Mesenchymal stem cell (in vitro differentiated cells and primary cell): ENCODE measurements around the gene UBR7.

Experiments
- DNase-seq: peaks from one replicate; pipeline ENCODE4 v3.0.0-alpha.2; 2013
- H2AFZ ChIP-seq: one replicate; pipeline ENCODE4 v1.6.1; 2013; ENCODE audit warnings: low read depth, mild to moderate bottlenecking, control low read depth, inconsistent platforms, low read length, moderate library complexity
- H2AK5ac ChIP-seq: 2 replicates; pipeline ENCODE4 v1.6.1; 2013; ENCODE audit warnings: low read length, moderate library complexity, mild to moderate bottlenecking, inconsistent platforms; ENCODE audit not compliant: severe bottlenecking
- H2BK120ac ChIP-seq: one replicate; pipeline ENCODE4 v1.6.1; 2013; ENCODE audit warnings: low read depth, mild to moderate bottlenecking, inconsistent platforms, low read length, moderate library complexity
- H2BK12ac ChIP-seq, 2 experiments: one replicate each; pipeline ENCODE4 v1.6.1; 2013; ENCODE audit warnings: inconsistent platforms in 2 of 2, low read length in 2 of 2, mild to moderate bottlenecking in 2 of 2, moderate library complexity in 2 of 2, control low read depth in 1 of 2
- H2BK15ac ChIP-seq: one replicate; pipeline ENCODE4 v1.6.1; 2013; ENCODE audit warnings: mild to moderate bottlenecking, low read depth, inconsistent platforms; ENCODE audit not compliant: poor library complexity, severe bottlenecking
- H2BK5ac ChIP-seq: 2 replicates; pipeline ENCODE4 v1.6.1; 2013; ENCODE audit warnings: low read depth, mild to moderate bottlenecking, low read length, control low read depth, inconsistent platforms; ENCODE audit not compliant: poor library complexity, severe bottlenecking
- H3K14ac ChIP-seq, 2 experiments: one replicate each; pipeline ENCODE4 v1.6.1; 2013; ENCODE audit warnings: inconsistent platforms in 2 of 2, low read length in 2 of 2, control low read depth in 1 of 2, mild to moderate bottlenecking in 1 of 2, moderate library complexity in 1 of 2
- H3K18ac ChIP-seq, 2 experiments: one replicate each; pipeline ENCODE4 v1.6.1; 2013; ENCODE audit warnings: inconsistent platforms in 2 of 2, low read length in 2 of 2, control low read depth in 1 of 2, low read depth in 1 of 2, mild to moderate bottlenecking in 1 of 2
- H3K23ac ChIP-seq, 2 experiments: one replicate each; pipeline ENCODE4 v1.6.1; 2013; ENCODE audit warnings: inconsistent platforms in 2 of 2, low read length in 2 of 2, mild to moderate bottlenecking in 2 of 2, moderate library complexity in 2 of 2, control low read depth in 1 of 2
- H3K27ac ChIP-seq: 2 replicates; pipeline ENCODE4 v1.5.1; 2013; ENCODE audit warnings: mild to moderate bottlenecking, moderate library complexity, low read length, control low read depth, inconsistent platforms; ENCODE audit not compliant: poor library complexity, severe bottlenecking
- H3K27me3 ChIP-seq, 2 experiments: 2 replicates each; pipeline versions ENCODE4 v1.6.1 to v1.7.0; 2013; ENCODE audit warnings: low read length in 2 of 2, mild to moderate bottlenecking in 2 of 2, moderate library complexity in 2 of 2, control low read depth in 1 of 2, inconsistent platforms in 1 of 2; ENCODE audit not compliant: control insufficient read depth in 1 of 2, insufficient read depth in 1 of 2
- H3K36me3 ChIP-seq, 2 experiments: 2 replicates each; pipeline versions ENCODE4 v1.6.1 to v1.7.0; 2013; ENCODE audit warnings: low read length in 2 of 2, control low read depth in 1 of 2, inconsistent platforms in 1 of 2, low read depth in 1 of 2, mild to moderate bottlenecking in 1 of 2; ENCODE audit not compliant: insufficient read depth in 2 of 2, control insufficient read depth in 1 of 2
- H3K4ac ChIP-seq, 2 experiments: one replicate each; pipeline ENCODE4 v1.6.1; 2013; ENCODE audit warnings: inconsistent platforms in 2 of 2, low read length in 2 of 2, mild to moderate bottlenecking in 2 of 2, moderate library complexity in 2 of 2, control low read depth in 1 of 2, low read depth in 1 of 2
- H3K4me1 ChIP-seq: 2 replicates; pipeline ENCODE4 v1.6.1; 2013; ENCODE audit warnings: low read depth, low read length, control low read depth; ENCODE audit not compliant: control insufficient read depth, insufficient read depth
- H3K4me2 ChIP-seq: 2 replicates; pipeline ENCODE4 v1.6.1; 2013; ENCODE audit warnings: low read length, mild to moderate bottlenecking, inconsistent platforms; ENCODE audit not compliant: poor library complexity, severe bottlenecking
- H3K4me3 ChIP-seq, 2 experiments: 2 replicates each; pipeline versions ENCODE4 v1.5.1 to v1.7.0; 2013; ENCODE audit warnings: low read length in 2 of 2, mild to moderate bottlenecking in 2 of 2, control low read depth in 1 of 2, low read depth in 1 of 2; ENCODE audit not compliant: insufficient read depth in 1 of 2
- H3K79me1 ChIP-seq: replicated peaks from 2 replicates; pipeline ENCODE4 v1.6.1; 2013; ENCODE audit warnings: mild to moderate bottlenecking, control low read depth, low read length, inconsistent platforms; ENCODE audit not compliant: poor library complexity, severe bottlenecking
- H3K9ac ChIP-seq: 2 replicates; pipeline ENCODE4 v1.7.0; 2013; ENCODE audit warnings: mild to moderate bottlenecking, low read length, moderate library complexity
- H3K9me3 ChIP-seq: 2 replicates; pipeline ENCODE4 v1.7.0; 2013; ENCODE audit warnings: mild to moderate bottlenecking, low read length; ENCODE audit not compliant: control insufficient read depth
- H4K8ac ChIP-seq: one replicate; pipeline ENCODE4 v1.6.1; 2013; ENCODE audit warnings: inconsistent platforms, mild to moderate bottlenecking, low read length, moderate library complexity
- H4K91ac ChIP-seq: one replicate; pipeline ENCODE4 v1.6.1; 2013; ENCODE audit warnings: mild to moderate bottlenecking, low read length, inconsistent platforms
- WGBS: methylation state at CpG from one replicate; pipeline ENCODE4 v1.1.7; 2013; ENCODE audit warnings: mixed read lengths; 5-methylcytosine and 5-hydroxymethylcytosine counted together

The UBR7 gene

DNA sequence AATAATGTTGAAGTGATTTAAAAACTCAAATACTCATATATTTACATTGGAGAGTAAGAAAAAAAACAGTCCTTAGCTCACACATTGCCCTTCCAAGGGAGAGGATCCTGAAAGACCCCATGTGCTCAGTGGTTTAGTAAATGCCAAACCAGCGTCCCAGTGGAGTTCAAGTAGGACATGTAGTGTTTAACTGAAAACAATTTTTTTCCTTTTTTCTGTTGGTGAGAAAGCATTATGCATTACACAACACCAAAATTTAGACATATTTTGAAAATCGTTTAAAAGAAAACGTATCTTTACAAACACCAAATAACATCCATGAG is 33.6 kb downstream of the UBR7 start:
- WGBS = 36% methylated on average over 3 of the region's 3 CpGs
- H3K4me1 ChIP-seq = peaks cover 14% of the 10 kb centered on the region

GRCh38 chr14:93245764-93246420 is 38.8 kb downstream of the UBR7 start:
- Histone ChIP-seq H2BK5ac (no peak overlapping the region), H3K9ac (no peak overlapping the region), H2AFZ (no peak overlapping the region), H3K9me3 (no peaks in the 10 kb centered on the region), H3K14ac (no peak overlapping the region), H3K18ac (no peak overlapping the region), H3K27me3 (no peaks in the 10 kb centered on the region), H3K27ac (no peak overlapping the region), H3K4ac (no peak overlapping the region), H3K4me1 (peaks cover 7% of the 10 kb centered on the region), H3K36me3 (peaks cover 41 to 88% of the 10 kb centered on the region in 2 experiments), H3K4me2 (no peak overlapping the region), H3K23ac (no peak overlapping the region), H3K4me3 (no peak overlapping the region), H2BK15ac (no peak overlapping the region), H2BK120ac (no peak overlapping the region), H2BK12ac (no peak overlapping the region), H2AK5ac (no peak overlapping the region), H4K8ac (no peak overlapping the region), H3K79me1 (peaks cover 27% of the 10 kb centered on the region), H4K91ac (no peak overlapping the region)
- no peak for DNase-seq
- WGBS = 94% methylated on average over 9 of the region's 10 CpGs

More for the DNA sequence above, 33.6 kb downstream of the UBR7 start:
- Histone ChIP-seq H2BK15ac (no peak overlapping the region), H3K4me2 (peak overlapping the region; percentile 13), H2BK5ac (peak overlapping the region; percentile 79), H3K23ac (no peak overlapping the region), H2BK120ac (no peak overlapping the region), H2BK12ac (no peak overlapping the region), H4K91ac (no peak overlapping the region), H3K9ac (no peak overlapping the region), H3K27me3 (no peaks in the 10 kb centered on the region), H3K27ac (peak overlapping the region; percentile 94), H3K18ac (no peak overlapping the region), H3K14ac (no peak overlapping the region), H3K79me1 (peaks cover 20% of the 10 kb centered on the region), H3K4me3 (no peak overlapping the region), H2AFZ (no peak overlapping the region), H2AK5ac (peak overlapping the region; percentile 76), H3K4ac (no peak overlapping the region), H4K8ac (no peak overlapping the region), H3K9me3 (no peaks in the 10 kb centered on the region), H3K36me3 (peaks cover 27 to 53% of the 10 kb centered on the region in 2 experiments)
- DNase-seq = no peak

DNA sequence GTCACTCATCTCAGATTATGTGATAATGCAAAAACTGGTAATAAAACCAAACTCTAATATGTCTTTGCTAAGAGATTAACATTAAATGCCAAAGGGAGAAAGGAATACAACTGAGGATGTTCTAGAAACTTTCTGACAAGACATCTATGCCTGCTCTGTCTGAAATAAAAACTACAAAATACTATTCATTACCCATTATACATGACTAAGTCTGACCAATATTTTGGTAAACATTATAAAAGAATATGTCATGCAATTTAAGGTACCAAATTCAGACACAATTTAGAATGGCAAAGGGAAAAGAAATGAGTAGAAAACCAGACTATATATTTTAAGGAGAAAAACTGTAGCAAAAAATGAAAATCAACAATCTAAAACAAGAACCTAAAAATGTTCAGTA is 39.5 kb downstream of the UBR7 start:
- H4K8ac ChIP-seq = no peak overlapping the region
- no peak overlapping the region for H2BK120ac ChIP-seq
- H3K4me2 ChIP-seq = no peak overlapping the region
- no peak overlapping the region for H2BK15ac ChIP-seq
- H3K27me3 ChIP-seq = no peaks in the 10 kb centered on the region
- H3K18ac ChIP-seq = no peak overlapping the region
- H3K4ac ChIP-seq = no peak overlapping the region
- H2AFZ ChIP-seq = no peak overlapping the region
- no peak overlapping the region for H3K9ac ChIP-seq
- DNase-seq = no peak
- H3K4me3 ChIP-seq = no peak overlapping the region
- no peak overlapping the region for H3K23ac ChIP-seq
- no peak overlapping the region for H2BK5ac ChIP-seq
- H3K4me1 ChIP-seq = peaks cover 2% of the 10 kb centered on the region
- peaks cover 42 to 89% of the 10 kb centered on the region in 2 experiments for H3K36me3 ChIP-seq
- no peak overlapping the region for H3K27ac ChIP-seq
- H3K14ac ChIP-seq = no peak overlapping the region
- peaks cover 31% of the 10 kb centered on the region for H3K79me1 ChIP-seq
- no peaks in the 10 kb centered on the region for H3K9me3 ChIP-seq
- no peak overlapping the region for H4K91ac ChIP-seq
- no peak overlapping the region for H2BK12ac ChIP-seq
- no peak overlapping the region for H2AK5ac ChIP-seq

- Histone ChIP-seq H4K8ac (no peak overlapping the region), H2BK12ac (no peak overlapping the region), H3K4me3 (no peak overlapping the region), H3K4me2 (no peak overlapping the region), H4K91ac (no peak overlapping the region), H2AK5ac (no peak overlapping the region), H3K27ac (no peak overlapping the region), H3K9ac (no peak overlapping the region), H2BK120ac (no peak overlapping the region), H3K27me3 (no peaks in the 10 kb centered on the region), H3K4ac (no peak overlapping the region), H3K14ac (no peak overlapping the region), H3K23ac (no peak overlapping the region), H3K18ac (no peak overlapping the region), H3K79me1 (peaks cover 30% of the 10 kb centered on the region), H2BK15ac (no peak overlapping the region), H2AFZ (no peak overlapping the region), H2BK5ac (no peak overlapping the region), H3K36me3 (peaks cover 33 to 87% of the 10 kb centered on the region in 2 experiments), H3K9me3 (no peaks in the 10 kb centered on the region), H3K4me1 (peaks cover 2% of the 10 kb centered on the region)
- WGBS = 95% methylated on average over 7 of the region's 7 CpGs
- no peak for DNase-seq
Measured at GRCh38 chr14:93249128-93249831, 42.2 kb downstream of the UBR7 start.
